Right lobe of liver (tissue), 4 donors: Measurements from ENCODE around the gene NKD2.

ENCODE experiments used
- CTCF ChIP-seq, 4 donors: fragments of 200-600 bp in 3 of 4; fragments of 450-650 bp in 1 of 4; IDR thresholded peaks; one replicate each; pipeline versions ENCODE4 v1.5.1 to v1.8.0; 2016 to 2022; ENCODE audit warnings: antibody characterized with exemption in 4 of 4, mild to moderate bottlenecking in 2 of 4
- POLR2A ChIP-seq: fragments of 450-650 bp; IDR thresholded peaks from one replicate; pipeline ENCODE4 v1.6.1; 2017; ENCODE audit warnings: antibody characterized with exemption, mild to moderate bottlenecking
- donor health status: DM: no; HTN: no; CAD: no.
- donor health status: DM: no; HTN: no; CAD: no.
- donor health status: DM: no; HTN: yes; CAD: no.

- TF ChIP-seq CTCF (IDR thresholded peaks at IDR 0.05) (no peak), POLR2A (no peak)
These were observed 10.2 kb upstream of the NKD2 start for GRCh38 chr5:998246-999031.
